Pons (tissue), 1 donor: ENCODE data around the gene NOC4L.

Experiments
- DNase-seq: peaks from one replicate; pipeline ENCODE4 v3.0.0-alpha.2; 2016; ENCODE audit warnings: low spot score

Gene NOC4L

GRCh38 chr12:132197581-132198354, 53.5 kb downstream of the NOC4L start:
- peak; percentile 21 for DNase-seq

GRCh38 chr12:132199101-132199500, 54.8 kb downstream of the NOC4L start:
- DNase-seq: no peak

GRCh38 chr12:132199526-132200319, 55.5 kb downstream of the NOC4L start:
- DNase-seq: no peak

- DNase-seq: no peak
These were observed 56.5 kb downstream of the NOC4L start for GRCh38 chr12:132200800-132201199.

- DNase-seq: no peak
These were observed 57.3 kb downstream of the NOC4L start for GRCh38 chr12:132201391-132202120.
